Endothelial cell (in vitro differentiated cells): ENCODE measurements around the gene KRT77. TPM values are rescaled to one million over a fixed set of nuclear protein-coding genes. Genes with fewer than 3 reads are reported as not detected.

Experiments
- DNase-seq: peaks from one replicate; pipeline ENCODE4 v3.0.0; 2021; ENCODE audit warnings: low spot score
- H3K27ac Mint-ChIP-seq: one replicate; pipeline ENCODE4 v1.8.0; 2021; ENCODE audit warnings: mixed read lengths, inconsistent platforms; ENCODE audit not compliant: unreplicated experiment
- H3K27me3 Mint-ChIP-seq: one replicate; pipeline ENCODE4 v1.8.0; 2021; ENCODE audit warnings: mild to moderate bottlenecking, moderate library complexity, mixed read lengths, inconsistent platforms; ENCODE audit not compliant: unreplicated experiment
- H3K36me3 Mint-ChIP-seq: one replicate; pipeline ENCODE4 v1.8.0; 2021; ENCODE audit warnings: mild to moderate bottlenecking, low read depth, mixed read lengths, inconsistent platforms; ENCODE audit not compliant: unreplicated experiment
- H3K4me1 Mint-ChIP-seq: one replicate; pipeline ENCODE4 v1.8.0; 2021; ENCODE audit warnings: mild to moderate bottlenecking, mixed read lengths, inconsistent platforms; ENCODE audit not compliant: unreplicated experiment
- H3K4me3 Mint-ChIP-seq: one replicate; pipeline ENCODE4 v1.8.0; 2021; ENCODE audit warnings: mild to moderate bottlenecking, mixed read lengths, inconsistent platforms; ENCODE audit not compliant: unreplicated experiment
- H3K9me3 Mint-ChIP-seq: one replicate; pipeline ENCODE4 v1.8.0; 2021; ENCODE audit warnings: mixed read lengths, inconsistent platforms; ENCODE audit not compliant: unreplicated experiment
- total RNA-seq: library from RNA; stranded (reverse); fragmentation: NEBNext Ultra II Directional; extraction: Animal tissue kit (Norgen Biotek cat#: 25700); gene quantifications from one replicate; pipeline ENCODE4 v1.2.1, GENCODE V29; 2021; ENCODE audit not compliant: unreplicated experiment
- TF ChIP-seq, protein P1 (sequence below): fragments of 200-600 bp; sonication (generic); IDR thresholded peaks from one replicate; pipeline ENCODE4 v1.5.0; 2021; ENCODE audit warnings: antibody characterized with exemption; ENCODE audit not compliant: unreplicated experiment

The KRT77 gene
- total RNA-seq, 1 donor from 2014 or later = not detected

DNA sequence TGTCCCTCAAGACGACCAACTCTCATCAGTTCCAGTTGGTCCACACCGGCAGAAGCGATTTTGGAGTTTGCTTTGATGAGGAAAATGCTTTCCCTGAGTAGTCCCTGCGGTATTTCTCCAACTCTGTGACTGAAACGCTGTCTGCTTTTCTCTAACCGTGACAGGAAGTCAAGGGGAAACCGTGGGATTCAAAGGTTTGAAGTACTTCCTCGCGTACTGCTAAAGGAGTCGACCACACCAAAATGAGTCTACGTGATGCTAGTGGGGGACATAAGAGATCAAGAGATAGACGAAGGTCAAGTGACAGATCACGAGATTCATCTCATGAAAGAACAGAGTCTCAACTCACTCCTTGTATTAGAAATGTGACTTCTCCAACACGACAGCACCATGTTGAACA, 45.3 kb upstream of the KRT77 start:
- no peak for DNase-seq
- Mint-ChIP-seq H3K27ac (no peak overlapping the region), H3K9me3 (no peaks in the 10 kb centered on the region), H3K4me3 (no peak overlapping the region), H3K36me3 (no peaks in the 10 kb centered on the region), H3K27me3 (peaks cover 5% of the 10 kb centered on the region), H3K4me1 (peaks cover 3% of the 10 kb centered on the region)
- TF ChIP-seq, protein P1, sequence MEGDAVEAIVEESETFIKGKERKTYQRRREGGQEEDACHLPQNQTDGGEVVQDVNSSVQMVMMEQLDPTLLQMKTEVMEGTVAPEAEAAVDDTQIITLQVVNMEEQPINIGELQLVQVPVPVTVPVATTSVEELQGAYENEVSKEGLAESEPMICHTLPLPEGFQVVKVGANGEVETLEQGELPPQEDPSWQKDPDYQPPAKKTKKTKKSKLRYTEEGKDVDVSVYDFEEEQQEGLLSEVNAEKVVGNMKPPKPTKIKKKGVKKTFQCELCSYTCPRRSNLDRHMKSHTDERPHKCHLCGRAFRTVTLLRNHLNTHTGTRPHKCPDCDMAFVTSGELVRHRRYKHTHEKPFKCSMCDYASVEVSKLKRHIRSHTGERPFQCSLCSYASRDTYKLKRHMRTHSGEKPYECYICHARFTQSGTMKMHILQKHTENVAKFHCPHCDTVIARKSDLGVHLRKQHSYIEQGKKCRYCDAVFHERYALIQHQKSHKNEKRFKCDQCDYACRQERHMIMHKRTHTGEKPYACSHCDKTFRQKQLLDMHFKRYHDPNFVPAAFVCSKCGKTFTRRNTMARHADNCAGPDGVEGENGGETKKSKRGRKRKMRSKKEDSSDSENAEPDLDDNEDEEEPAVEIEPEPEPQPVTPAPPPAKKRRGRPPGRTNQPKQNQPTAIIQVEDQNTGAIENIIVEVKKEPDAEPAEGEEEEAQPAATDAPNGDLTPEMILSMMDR = no peak

DNA sequence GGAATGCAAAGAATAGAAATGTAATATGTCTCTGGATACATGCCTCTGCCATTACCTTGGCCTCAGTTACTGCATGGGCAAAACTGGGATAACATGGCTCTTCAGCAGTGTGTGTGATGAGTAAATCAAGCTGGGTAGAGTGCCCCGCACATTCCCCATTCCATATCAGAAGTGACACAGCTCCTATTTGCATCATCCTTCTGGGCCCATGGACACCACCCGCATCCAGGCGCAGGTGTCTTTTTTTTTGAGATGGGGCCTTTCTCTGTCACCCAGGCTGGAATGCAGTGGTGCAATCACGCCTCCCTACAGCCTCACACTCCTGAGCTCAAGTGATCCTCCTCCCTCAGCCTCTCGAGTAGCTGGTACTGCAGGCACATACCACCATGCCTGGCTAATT, 42.2 kb upstream of the KRT77 start:
- DNase-seq = no peak
- Mint-ChIP-seq H3K27ac (no peak overlapping the region), H3K27me3 (peaks cover 2% of the 10 kb centered on the region), H3K4me1 (no peaks in the 10 kb centered on the region), H3K36me3 (no peaks in the 10 kb centered on the region), H3K9me3 (no peaks in the 10 kb centered on the region), H3K4me3 (no peak overlapping the region)
- TF ChIP-seq, protein P1 = no peak

DNA sequence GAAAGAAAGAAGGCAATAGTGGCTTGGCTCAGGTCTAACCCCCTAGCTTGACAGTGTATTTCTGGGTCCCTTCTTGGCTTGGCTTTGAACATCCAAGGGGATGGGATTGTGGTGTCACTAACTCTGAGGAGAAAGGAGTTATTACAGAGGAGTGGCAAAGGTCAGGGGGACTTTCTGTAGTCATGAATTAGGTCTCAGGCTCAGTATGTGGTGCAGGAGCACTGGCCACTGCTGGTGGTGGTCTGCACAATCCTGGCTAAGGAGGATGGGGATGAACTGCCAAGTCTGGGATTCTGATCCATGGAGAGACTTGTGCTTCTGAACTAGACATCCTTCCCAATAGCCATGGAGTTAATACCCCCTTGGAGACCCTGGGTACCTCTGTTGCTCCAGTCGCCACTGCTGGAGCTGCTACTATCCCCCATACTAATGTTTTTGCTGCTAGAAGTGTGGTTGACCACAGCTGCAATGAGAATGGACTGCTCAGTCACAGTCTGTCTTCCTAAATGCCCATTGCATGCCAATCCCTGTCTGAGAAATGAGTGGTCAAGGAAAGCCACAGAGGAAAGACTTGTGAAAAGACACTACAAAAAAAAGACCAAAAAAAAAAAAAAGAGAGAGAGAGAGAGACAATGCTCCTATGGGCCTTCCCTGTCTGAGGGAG, 41.3 kb upstream of the KRT77 start:
- Mint-ChIP-seq H3K27me3 (peaks cover 2% of the 10 kb centered on the region), H3K4me3 (no peak overlapping the region)

DNA sequence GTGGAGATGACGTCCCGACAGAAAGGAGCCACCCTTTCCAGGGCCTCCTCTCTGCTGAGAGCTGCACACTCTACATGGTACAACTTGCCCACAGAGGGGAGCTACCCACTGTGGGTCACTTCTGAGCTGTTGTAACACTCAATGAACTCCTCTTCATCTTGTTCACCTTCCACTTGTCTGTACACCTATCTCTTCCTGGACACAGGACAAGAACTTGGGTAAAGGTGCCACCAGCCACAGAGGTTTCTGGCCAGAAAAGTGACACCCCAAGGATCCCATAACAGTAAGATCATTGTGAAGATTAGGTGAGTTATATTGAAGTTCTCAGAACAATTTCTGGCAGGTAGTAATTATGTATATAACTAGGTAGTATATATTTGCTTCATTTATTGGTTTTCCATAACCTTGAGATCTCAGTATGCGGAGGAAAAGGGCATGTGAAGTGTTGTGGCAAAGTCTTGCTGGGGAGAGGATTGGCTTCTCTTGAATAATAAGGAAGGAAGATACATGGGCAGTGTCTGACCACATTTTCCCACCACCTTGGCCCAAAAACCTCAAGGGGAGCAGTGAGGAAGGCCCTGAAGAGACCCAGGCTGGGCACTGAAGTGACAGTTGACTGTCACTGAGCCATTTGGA, 39.6 kb upstream of the KRT77 start:
- Mint-ChIP-seq H3K36me3 (no peaks in the 10 kb centered on the region), H3K27ac (no peak overlapping the region), H3K4me1 (no peaks in the 10 kb centered on the region), H3K4me3 (no peak overlapping the region), H3K9me3 (no peaks in the 10 kb centered on the region), H3K27me3 (peaks cover 2% of the 10 kb centered on the region)
- DNase-seq = no peak
- TF ChIP-seq, protein P1 = no peak

More for the DNA sequence above, 41.3 kb upstream of the KRT77 start:
- DNase-seq = no peak
- Mint-ChIP-seq H3K9me3 (no peaks in the 10 kb centered on the region), H3K27ac (no peak overlapping the region), H3K4me1 (no peaks in the 10 kb centered on the region), H3K36me3 (no peaks in the 10 kb centered on the region)
- TF ChIP-seq, protein P1 = no peak

DNA sequence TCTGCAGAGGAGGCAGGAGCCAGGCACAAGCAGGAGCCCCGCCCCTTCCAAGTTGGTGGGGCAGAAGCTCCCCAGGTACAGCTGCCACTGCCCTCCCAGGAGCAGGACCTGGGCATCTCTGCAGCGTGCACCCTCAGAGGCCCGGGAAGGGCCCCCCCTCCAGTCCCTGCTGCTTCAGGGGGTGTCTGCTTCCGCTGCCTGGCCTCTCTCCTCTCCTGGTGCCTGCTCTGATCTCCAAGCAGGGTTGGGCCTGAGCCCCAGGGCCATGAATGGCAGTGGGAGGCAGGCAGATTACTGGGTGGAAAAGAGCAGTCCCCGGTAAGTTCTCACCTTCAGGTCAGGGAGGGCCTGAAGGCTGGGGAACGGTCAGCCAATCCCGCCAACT, 38.9 kb upstream of the KRT77 start:
- no peak for DNase-seq
- peaks cover 2% of the 10 kb centered on the region for H3K27me3 Mint-ChIP-seq
- H3K9me3 Mint-ChIP-seq = no peaks in the 10 kb centered on the region
- H3K4me3 Mint-ChIP-seq = no peak overlapping the region
- TF ChIP-seq, protein P1 = no peak
- H3K36me3 Mint-ChIP-seq = no peaks in the 10 kb centered on the region
- no peak overlapping the region for H3K27ac Mint-ChIP-seq
- H3K4me1 Mint-ChIP-seq = no peaks in the 10 kb centered on the region
